Measurements from ENCODE around the gene ATG3. TPM values are rescaled to one million over a fixed set of nuclear protein-coding genes. Genes with fewer than 3 reads are reported as not detected.
A peak's percentile ranks its signal among the peaks of the same experiment; 100 is the strongest.

The ATG3 gene
- total RNA-seq, 2 donors from 2014 or later, result 36.3 to 42.1 TPM

- H3K27me3 ChIP-seq (ENCODE audit: control insufficient read depth, insufficient read depth, low read length, poor library complexity, severe bottlenecking), result no peaks in the 10 kb centered on the region
- no peaks in the 10 kb centered on the region for H3K4me1 ChIP-seq (ENCODE audit: control insufficient read depth, insufficient read depth, low read length)
- Mint-ChIP-seq H3K9me3 (no peaks in the 10 kb centered on the region), H3K27ac (no peak overlapping the region), H3K4me1 (peaks cover 9% of the 10 kb centered on the region), H3K27me3 (ENCODE audit: insufficient read depth) (no peaks in the 10 kb centered on the region), H3K36me3 (ENCODE audit: low read depth) (peaks cover 34% of the 10 kb centered on the region), H3K4me3 (no peak overlapping the region)
- DNase-seq, result no peak
- TF ChIP-seq CTCF (conservative IDR thresholded peaks at IDR 0.05), result no peak
- peaks cover 37% of the 10 kb centered on the region for H3K36me3 ChIP-seq (ENCODE audit: control insufficient read depth, insufficient read depth, low read length)
- H3K9me3 ChIP-seq (ENCODE audit: control insufficient read depth, low read length), result no peaks in the 10 kb centered on the region
- H3K4me3 ChIP-seq (ENCODE audit: low read length), result no peak overlapping the region
- H3K27ac ChIP-seq (ENCODE audit: low read depth, low read length), result no peak overlapping the region
- no peak overlapping the region for H3K9ac ChIP-seq (ENCODE audit: extremely low read depth, low read length, poor library complexity, severe bottlenecking)
These were observed 24.0 kb upstream of the ATG3 start for GRCh38 chr3:112585782-112586181.

- peaks cover 9% of the 10 kb centered on the region for H3K4me1 Mint-ChIP-seq
- Histone ChIP-seq H3K27me3 (ENCODE audit: control insufficient read depth, insufficient read depth, low read length, poor library complexity, severe bottlenecking) (no peaks in the 10 kb centered on the region), H3K4me1 (ENCODE audit: control insufficient read depth, insufficient read depth, low read length) (no peaks in the 10 kb centered on the region), H3K9ac (ENCODE audit: extremely low read depth, low read length, poor library complexity, severe bottlenecking) (no peak overlapping the region), H3K27ac (ENCODE audit: low read depth, low read length) (no peak overlapping the region), H3K9me3 (ENCODE audit: control insufficient read depth, low read length) (no peaks in the 10 kb centered on the region), H3K36me3 (ENCODE audit: control insufficient read depth, insufficient read depth, low read length) (peaks cover 49% of the 10 kb centered on the region), H3K4me3 (ENCODE audit: low read length) (no peak overlapping the region)
- no peak for DNase-seq
- 79 to 81% methylated on average over 2 to 3 of the region's 3 CpGs for WGBS, 2 experiments (ENCODE audit: insufficient coverage in 1 of 2, insufficient read length in 1 of 2)
- no peak overlapping the region for H3K27ac Mint-ChIP-seq
- H3K9me3 Mint-ChIP-seq, result no peaks in the 10 kb centered on the region
- H3K4me3 Mint-ChIP-seq, result no peak overlapping the region
- peaks cover 42% of the 10 kb centered on the region for H3K36me3 Mint-ChIP-seq (ENCODE audit: low read depth)
- no peak for TF ChIP-seq CTCF (conservative IDR thresholded peaks at IDR 0.05)
- no peaks in the 10 kb centered on the region for H3K27me3 Mint-ChIP-seq (ENCODE audit: insufficient read depth)
These were observed 21.3 kb upstream of the ATG3 start for GRCh38 chr3:112583105-112583504.

- Mint-ChIP-seq H3K27ac (no peak overlapping the region), H3K36me3 (ENCODE audit: low read depth) (peaks cover 39% of the 10 kb centered on the region), H3K27me3 (ENCODE audit: insufficient read depth) (no peaks in the 10 kb centered on the region), H3K4me1 (peaks cover 9% of the 10 kb centered on the region), H3K9me3 (no peaks in the 10 kb centered on the region), H3K4me3 (no peak overlapping the region)
- H3K27me3 ChIP-seq (ENCODE audit: control insufficient read depth, insufficient read depth, low read length, poor library complexity, severe bottlenecking), result no peaks in the 10 kb centered on the region
- peaks cover 49% of the 10 kb centered on the region for H3K36me3 ChIP-seq (ENCODE audit: control insufficient read depth, insufficient read depth, low read length)
- 75 to 98% methylated on average over 2 of the region's 2 CpGs for WGBS, 2 experiments (ENCODE audit: insufficient coverage in 1 of 2, insufficient read length in 1 of 2)
- no peaks in the 10 kb centered on the region for H3K4me1 ChIP-seq (ENCODE audit: control insufficient read depth, insufficient read depth, low read length)
- no peaks in the 10 kb centered on the region for H3K9me3 ChIP-seq (ENCODE audit: control insufficient read depth, low read length)
- no peak overlapping the region for H3K4me3 ChIP-seq (ENCODE audit: low read length)
- TF ChIP-seq CTCF (conservative IDR thresholded peaks at IDR 0.05), result peak; percentile 80
- H3K9ac ChIP-seq (ENCODE audit: extremely low read depth, low read length, poor library complexity, severe bottlenecking), result no peak overlapping the region
- no peak overlapping the region for H3K27ac ChIP-seq (ENCODE audit: low read depth, low read length)
- DNase-seq, result peak; percentile 60
These were observed 20.6 kb upstream of the ATG3 start for GRCh38 chr3:112582244-112582874.

All from endodermal cell (in vitro differentiated cells).